ENCODE measurements around the gene CCDC112.
"Not testable (repeated sequence)": the region's sequence is repeated elsewhere in the genome, so short reads cannot be mapped to it uniquely, and the experiment has no call there.

Gene CCDC112

DNA sequence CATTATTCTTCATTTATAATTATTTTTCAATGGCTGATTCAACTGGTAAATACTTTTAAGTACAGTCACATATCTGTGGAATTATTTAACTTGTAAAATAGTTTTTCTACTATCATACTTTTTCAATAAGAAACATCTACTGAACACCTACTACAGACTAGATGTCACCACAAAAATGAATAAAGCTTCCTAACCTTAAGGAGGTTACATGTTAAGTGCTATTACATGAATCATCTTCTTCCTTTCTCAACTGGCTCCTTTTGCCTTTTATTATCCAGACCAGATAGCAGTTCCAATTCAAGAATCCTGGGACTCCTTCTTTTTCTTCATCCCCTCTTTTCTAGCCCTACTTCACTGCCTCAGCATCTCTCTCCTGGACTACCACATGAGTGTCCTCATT lies 38.5 kb downstream of the CCDC112 start:
- TF ChIP-seq GLIS3 (CRISPR knock-in tag; IDR thresholded peaks at IDR 0.05) = no peak
- TF ChIP-seq TSHZ2 (CRISPR knock-in tag; IDR thresholded peaks at IDR 0.05) = no peak
- no peak for TF ChIP-seq ISL1 (CRISPR knock-in tag; IDR thresholded peaks at IDR 0.05)
- no peak for TF ChIP-seq ZFP3 (CRISPR knock-in tag; IDR thresholded peaks at IDR 0.05)
- no peak for TF ChIP-seq TOX (CRISPR knock-in tag; IDR thresholded peaks at IDR 0.05; ENCODE audit: borderline replicate concordance)
- no peak for TF ChIP-seq ESRRG (CRISPR knock-in tag; IDR thresholded peaks at IDR 0.05)
- no peak for TF ChIP-seq PPARA (CRISPR knock-in tag; IDR thresholded peaks at IDR 0.05; ENCODE audit: borderline replicate concordance)
- TF ChIP-seq ZNF70 (CRISPR knock-in tag; IDR thresholded peaks at IDR 0.05) = no peak
- TF ChIP-seq BACH2 (CRISPR knock-in tag; IDR thresholded peaks at IDR 0.05; ENCODE audit: borderline replicate concordance) = no peak
- ATAC-seq = no peak

DNA sequence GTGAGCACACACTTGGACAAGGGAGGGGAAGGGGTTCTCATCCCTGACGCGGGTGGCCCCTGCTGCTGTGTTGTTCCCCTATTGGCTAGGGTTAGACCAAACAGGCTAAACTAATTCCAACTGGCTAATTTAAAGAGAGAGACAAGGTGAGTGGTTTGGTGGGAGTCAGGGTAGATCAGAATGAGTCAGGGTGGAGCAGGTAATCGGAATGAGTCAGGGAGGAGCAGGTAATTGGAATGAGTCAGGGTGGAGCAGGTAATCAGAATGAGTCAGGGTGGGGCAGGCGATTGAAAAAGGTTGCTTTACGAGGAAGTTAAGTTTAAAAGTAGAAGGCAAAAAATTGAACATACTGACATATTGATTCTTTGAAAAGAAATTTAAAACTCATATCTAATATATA lies 47.1 kb downstream of the CCDC112 start:
- ATAC-seq = not testable (repeated sequence)

DNA sequence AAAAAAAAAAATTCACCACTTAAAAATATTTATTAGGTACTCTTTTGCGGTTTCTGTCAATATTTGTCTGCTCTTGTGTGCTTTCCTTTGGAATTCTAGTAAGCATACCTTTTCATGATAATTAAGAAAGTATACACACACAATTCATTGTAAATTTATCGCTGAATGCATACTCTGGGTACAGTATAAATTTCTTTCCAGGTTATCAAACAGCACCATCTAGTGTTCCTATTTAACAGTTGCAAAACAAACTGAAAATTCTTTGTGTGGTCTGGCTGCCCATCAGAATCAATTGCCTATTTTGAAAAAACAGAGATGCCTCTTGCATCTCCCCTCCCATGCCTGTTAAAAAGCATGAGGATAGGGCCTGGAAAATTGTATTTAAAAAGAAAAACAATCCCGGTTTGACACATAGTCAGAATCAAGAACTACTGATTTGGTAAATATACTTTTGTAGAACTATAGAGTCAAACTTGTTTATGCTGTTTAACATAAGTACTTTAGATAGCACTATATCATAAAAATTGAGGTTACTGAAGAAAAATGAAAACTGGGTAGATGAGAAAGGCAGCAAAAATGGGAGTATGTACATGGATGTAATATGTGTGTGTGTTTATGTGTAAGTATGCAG lies 50.0 kb downstream of the CCDC112 start:
- TF ChIP-seq CREB5 (CRISPR knock-in tag; IDR thresholded peaks at IDR 0.05; ENCODE audit: low read depth) (no peak), OSR1 (CRISPR knock-in tag; IDR thresholded peaks at IDR 0.05) (no peak)
- TF ChIP-seq, protein P1, sequence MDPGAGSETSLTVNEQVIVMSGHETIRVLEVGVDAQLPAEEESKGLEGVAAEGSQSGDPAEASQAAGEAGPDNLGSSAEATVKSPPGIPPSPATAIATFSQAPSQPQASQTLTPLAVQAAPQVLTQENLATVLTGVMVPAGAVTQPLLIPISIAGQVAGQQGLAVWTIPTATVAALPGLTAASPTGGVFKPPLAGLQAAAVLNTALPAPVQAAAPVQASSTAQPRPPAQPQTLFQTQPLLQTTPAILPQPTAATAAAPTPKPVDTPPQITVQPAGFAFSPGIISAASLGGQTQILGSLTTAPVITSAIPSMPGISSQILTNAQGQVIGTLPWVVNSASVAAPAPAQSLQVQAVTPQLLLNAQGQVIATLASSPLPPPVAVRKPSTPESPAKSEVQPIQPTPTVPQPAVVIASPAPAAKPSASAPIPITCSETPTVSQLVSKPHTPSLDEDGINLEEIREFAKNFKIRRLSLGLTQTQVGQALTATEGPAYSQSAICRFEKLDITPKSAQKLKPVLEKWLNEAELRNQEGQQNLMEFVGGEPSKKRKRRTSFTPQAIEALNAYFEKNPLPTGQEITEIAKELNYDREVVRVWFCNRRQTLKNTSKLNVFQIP (CRISPR knock-in tag; IDR thresholded peaks at IDR 0.05; ENCODE audit: borderline replicate concordance, low read depth) = no peak
- ATAC-seq = peak; percentile 87

DNA sequence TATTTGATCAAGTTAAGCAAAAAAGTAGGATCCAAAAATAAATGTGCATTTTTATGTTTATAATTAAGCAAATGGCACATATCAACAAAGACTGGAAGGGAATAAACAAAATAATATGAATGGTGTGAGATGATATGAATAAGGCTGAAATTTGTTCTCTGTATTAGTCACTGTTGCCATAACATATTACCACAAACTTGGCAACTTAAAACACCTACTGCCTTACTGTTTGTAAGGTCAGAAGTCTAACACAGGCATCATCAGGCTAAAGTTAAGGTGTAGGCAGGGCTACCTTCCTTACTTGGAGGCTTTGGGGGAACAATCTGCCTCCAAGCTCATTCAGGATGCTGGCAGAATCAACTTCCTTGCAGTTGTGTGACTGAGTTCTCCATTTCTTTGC lies 53.0 kb downstream of the CCDC112 start:
- peak; percentile 57 for ATAC-seq

More for the DNA sequence above, 53.0 kb downstream of the CCDC112 start:
- TF ChIP-seq, protein P2, sequence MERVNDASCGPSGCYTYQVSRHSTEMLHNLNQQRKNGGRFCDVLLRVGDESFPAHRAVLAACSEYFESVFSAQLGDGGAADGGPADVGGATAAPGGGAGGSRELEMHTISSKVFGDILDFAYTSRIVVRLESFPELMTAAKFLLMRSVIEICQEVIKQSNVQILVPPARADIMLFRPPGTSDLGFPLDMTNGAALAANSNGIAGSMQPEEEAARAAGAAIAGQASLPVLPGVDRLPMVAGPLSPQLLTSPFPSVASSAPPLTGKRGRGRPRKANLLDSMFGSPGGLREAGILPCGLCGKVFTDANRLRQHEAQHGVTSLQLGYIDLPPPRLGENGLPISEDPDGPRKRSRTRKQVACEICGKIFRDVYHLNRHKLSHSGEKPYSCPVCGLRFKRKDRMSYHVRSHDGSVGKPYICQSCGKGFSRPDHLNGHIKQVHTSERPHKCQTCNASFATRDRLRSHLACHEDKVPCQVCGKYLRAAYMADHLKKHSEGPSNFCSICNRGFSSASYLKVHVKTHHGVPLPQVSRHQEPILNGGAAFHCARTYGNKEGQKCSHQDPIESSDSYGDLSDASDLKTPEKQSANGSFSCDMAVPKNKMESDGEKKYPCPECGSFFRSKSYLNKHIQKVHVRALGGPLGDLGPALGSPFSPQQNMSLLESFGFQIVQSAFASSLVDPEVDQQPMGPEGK (CRISPR knock-in tag; IDR thresholded peaks at IDR 0.05; ENCODE audit: borderline replicate concordance) = no peak
- TF ChIP-seq OSR1 (CRISPR knock-in tag; IDR thresholded peaks at IDR 0.05) (no peak), ZFP30 (CRISPR knock-in tag; IDR thresholded peaks at IDR 0.05) (no peak), ISL1 (CRISPR knock-in tag; IDR thresholded peaks at IDR 0.05) (no peak), TOX (CRISPR knock-in tag; IDR thresholded peaks at IDR 0.05; ENCODE audit: borderline replicate concordance) (no peak), ARNTL (CRISPR knock-in tag; IDR thresholded peaks at IDR 0.05; ENCODE audit: borderline replicate concordance, low read depth) (no peak), BACH2 (CRISPR knock-in tag; IDR thresholded peaks at IDR 0.05; ENCODE audit: borderline replicate concordance) (no peak), GLIS3 (CRISPR knock-in tag; IDR thresholded peaks at IDR 0.05) (no peak), ZNF70 (CRISPR knock-in tag; IDR thresholded peaks at IDR 0.05) (no peak), ZNF565 (CRISPR knock-in tag; conservative IDR thresholded peaks at IDR 0.05; ENCODE audit: low read depth) (no peak), PPARA (CRISPR knock-in tag; IDR thresholded peaks at IDR 0.05; ENCODE audit: borderline replicate concordance) (no peak), TCF4 (CRISPR knock-in tag; IDR thresholded peaks at IDR 0.05; ENCODE audit: borderline replicate concordance) (no peak), ESRRG (CRISPR knock-in tag; IDR thresholded peaks at IDR 0.05) (no peak), ZFP3 (CRISPR knock-in tag; IDR thresholded peaks at IDR 0.05) (no peak), SNAI2 (CRISPR knock-in tag; IDR thresholded peaks at IDR 0.05) (no peak), ZNF8 (CRISPR knock-in tag; IDR thresholded peaks at IDR 0.05) (no peak), ZC3H10 (CRISPR knock-in tag; IDR thresholded peaks at IDR 0.05) (no peak)
- TF ChIP-seq, protein P3, sequence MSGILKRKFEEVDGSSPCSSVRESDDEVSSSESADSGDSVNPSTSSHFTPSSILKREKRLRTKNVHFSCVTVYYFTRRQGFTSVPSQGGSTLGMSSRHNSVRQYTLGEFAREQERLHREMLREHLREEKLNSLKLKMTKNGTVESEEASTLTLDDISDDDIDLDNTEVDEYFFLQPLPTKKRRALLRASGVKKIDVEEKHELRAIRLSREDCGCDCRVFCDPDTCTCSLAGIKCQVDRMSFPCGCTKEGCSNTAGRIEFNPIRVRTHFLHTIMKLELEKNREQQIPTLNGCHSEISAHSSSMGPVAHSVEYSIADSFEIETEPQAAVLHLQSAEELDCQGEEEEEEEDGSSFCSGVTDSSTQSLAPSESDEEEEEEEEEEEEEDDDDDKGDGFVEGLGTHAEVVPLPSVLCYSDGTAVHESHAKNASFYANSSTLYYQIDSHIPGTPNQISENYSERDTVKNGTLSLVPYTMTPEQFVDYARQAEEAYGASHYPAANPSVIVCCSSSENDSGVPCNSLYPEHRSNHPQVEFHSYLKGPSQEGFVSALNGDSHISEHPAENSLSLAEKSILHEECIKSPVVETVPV (CRISPR knock-in tag; IDR thresholded peaks at IDR 0.05) = no peak
- TF ChIP-seq, protein P1 (CRISPR knock-in tag; IDR thresholded peaks at IDR 0.05; ENCODE audit: borderline replicate concordance, low read depth) = no peak

All from SK-N-SH treated with all-trans-retinoic acid at 6 μM for 48 hours (cell line).